Activated CD8-positive, alpha-beta memory T cell treated with anti-CD3 and anti-CD28 coated beads for 36 hours (primary cell): ENCODE data around the gene NIPAL3. TPM values are rescaled to one million over a fixed set of nuclear protein-coding genes. Genes with fewer than 3 reads are reported as not detected.

Experiments
- CTCF ChIA-PET: fragments of 350-600 bp; sonication (Branson Sonifier 250); formaldehyde crosslinking; loops from one replicate; lab custom pipeline; 2021; ENCODE audit warnings: antibody characterized with exemption; lab: Charles Lee
- POLR2A ChIA-PET: fragments of 350-600 bp; sonication (Branson Sonifier 250); formaldehyde crosslinking; loops from one replicate; lab custom pipeline; 2021; ENCODE audit warnings: antibody characterized with exemption; lab: Charles Lee
- total RNA-seq, 2 experiments: library from RNA; stranded (reverse); gene quantifications; one replicate each; pipeline ENCODE4 v1.2.3, GENCODE V29; 2021

Gene NIPAL3
- total RNA-seq, 2 experiments from 2014 or later, result 34.8 to 34.9 TPM

- POLR2A ChIA-PET, result no interaction called here
- CTCF ChIA-PET, result no interaction called here
These were observed 78.2 kb downstream of the NIPAL3 start for GRCh38 chr1:24493785-24494184.

- ChIA-PET CTCF (no interaction called here), POLR2A (no interaction called here)
These were observed 83.0 kb downstream of the NIPAL3 start for GRCh38 chr1:24498589-24498988.

DNA sequence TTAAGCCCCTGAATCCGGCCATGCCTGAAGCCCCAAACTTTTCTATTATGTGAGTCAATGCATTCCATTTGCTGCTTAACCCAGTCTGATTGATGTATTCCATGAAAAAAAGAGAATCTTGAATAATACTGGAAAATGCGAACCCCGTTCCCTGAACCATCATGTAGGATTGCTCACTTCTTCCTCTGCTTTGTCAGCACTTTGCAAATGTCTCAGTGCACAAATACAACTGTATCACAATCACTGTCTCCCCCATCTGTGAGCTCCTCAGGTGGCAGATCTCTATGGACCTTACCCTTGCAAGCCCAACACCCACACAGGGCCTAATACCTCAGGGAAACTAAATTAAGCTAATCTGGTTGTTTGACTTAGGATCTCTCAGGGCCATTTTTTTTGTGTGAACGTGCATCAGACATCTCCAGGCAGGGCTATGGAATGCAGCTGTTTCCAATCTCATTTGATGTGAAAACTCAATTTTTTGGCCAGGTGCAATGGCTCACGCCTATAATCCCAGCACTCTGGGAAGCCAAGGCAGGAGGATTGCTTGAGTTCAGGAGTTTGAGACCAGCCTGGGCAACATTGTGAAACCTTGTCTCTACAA is 84.9 kb downstream of the NIPAL3 start:
- ChIA-PET CTCF (interaction anchor here (1.4 kb wide), 1 partner anchor 19 kb away, joined by 8 read pairs; no protein-coding TSS in a partner anchor), POLR2A (no interaction called here)

- POLR2A ChIA-PET, result interaction anchor here (0.5 to 1.9 kb wide), 14 partner anchors 11 to 1320 kb away, joined by 3 to 12 read pairs (median 4); no protein-coding TSS in a partner anchor
These were observed 85.9 kb downstream of the NIPAL3 start for GRCh38 chr1:24501371-24502064.

DNA sequence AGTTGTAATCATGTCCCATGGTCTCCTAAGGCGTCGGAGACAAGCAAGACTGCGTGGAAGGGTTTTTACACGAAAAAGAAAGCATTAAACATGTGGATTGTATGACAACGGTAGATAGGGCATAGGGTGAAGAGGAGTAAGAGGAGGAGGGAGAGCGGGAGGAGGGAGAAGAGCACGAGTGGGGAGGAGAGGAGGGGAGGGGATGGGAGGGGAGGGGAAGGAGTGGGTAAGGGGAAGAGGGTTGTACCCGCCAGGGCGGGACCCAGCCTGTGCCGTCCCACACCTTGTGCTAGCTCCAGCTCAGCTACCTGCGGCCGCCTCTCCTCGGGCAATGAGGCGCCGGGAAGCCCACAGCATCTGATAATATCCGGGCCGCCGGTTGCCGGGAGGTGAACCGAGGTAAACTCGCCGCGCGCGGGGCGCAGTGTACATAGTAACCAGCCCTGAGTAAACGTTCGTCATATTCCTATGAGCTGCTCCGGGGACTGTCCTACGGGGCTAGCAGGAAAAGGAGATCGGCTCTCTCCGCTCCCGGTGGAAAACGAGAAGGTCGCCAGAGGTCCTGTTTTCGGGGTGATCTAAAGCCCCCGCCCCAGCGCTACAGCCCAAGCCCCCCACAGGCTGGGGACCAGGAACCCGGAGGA is 86.6 kb downstream of the NIPAL3 start:
- ChIA-PET POLR2A (interaction anchor here (0.5 to 1.9 kb wide), 11 partner anchors 12 to 1321 kb away, joined by 3 to 12 read pairs (median 4); no protein-coding TSS in a partner anchor), CTCF (interaction anchor here (0.8 to 2.1 kb wide), 10 partner anchors 10 to 87 kb away, joined by 3 to 9 read pairs (median 5); partner anchors contain the start of gene NIPAL3)

More at GRCh38 chr1:24501371-24502064, 85.9 kb downstream of the NIPAL3 start:
- CTCF ChIA-PET, result interaction anchor here (0.7 to 2.1 kb wide), 11 partner anchors 9 to 750 kb away, joined by 3 to 9 read pairs (median 5); partner anchors contain the start of gene NIPAL3

DNA sequence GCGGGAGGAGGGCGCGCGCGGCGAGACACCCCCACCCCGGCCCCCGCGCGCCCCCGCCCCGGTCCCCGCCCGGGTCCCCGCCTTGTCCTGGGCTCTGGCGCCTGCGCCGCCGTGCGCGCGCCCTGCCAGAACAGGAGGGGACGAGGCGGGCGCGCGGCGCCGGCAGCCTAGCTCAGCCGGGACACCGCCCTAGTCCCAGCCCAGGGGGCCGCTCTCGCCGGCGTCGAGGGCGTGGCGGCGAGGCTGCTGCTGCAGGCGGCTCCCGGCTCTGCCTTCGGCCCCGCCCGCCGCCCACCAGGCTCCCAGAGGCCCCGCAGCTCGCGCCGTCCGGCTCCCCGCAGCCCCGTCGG is 87.1 kb downstream of the NIPAL3 start, which contains the start of gene RCAN3:
Gene RCAN3, plus strand, starts transcription at position 128 of the 350 bp plus-strand sequence. CDS start 11,537 bp downstream, outside the sequence.
- POLR2A ChIA-PET, result interaction anchor here (0.7 to 1.9 kb wide), 6 partner anchors 12 to 139 kb away, joined by 3 to 5 read pairs (median 4); no protein-coding TSS in a partner anchor

DNA sequence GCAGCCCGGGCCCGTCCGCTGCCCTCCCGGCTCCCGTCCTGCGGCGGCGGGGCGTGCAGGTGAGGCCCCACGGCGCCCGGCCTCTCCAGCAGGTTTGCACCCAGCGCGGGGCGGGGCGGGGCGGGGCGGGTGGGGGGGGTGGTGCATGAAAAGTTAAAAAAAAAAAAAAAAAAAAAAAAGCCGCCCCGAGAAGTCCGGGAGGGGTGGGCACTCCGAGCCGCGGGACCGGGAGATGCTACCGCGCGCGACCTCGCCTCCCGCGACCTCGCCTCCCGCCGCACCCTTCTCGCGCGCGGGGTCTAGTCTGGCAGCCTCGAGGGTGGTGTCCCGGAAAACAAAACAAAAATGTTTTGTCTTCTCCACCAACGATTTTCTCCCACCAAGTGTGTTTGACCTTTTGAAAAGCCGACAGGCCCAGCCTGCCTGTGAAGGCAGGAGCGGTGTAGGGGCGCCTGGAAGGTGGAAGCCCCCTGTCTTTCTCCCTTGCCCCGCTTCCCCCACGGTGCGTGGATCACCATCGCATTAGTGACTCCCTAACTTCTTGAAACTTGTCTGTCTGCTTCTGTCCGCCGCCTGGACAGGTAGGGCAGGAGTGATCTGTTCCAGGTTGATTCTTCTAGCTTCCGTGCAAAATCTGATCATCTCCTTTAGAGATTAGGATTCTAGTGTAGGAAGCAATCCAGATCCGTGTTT is 87.6 kb downstream of the NIPAL3 start:
- ChIA-PET POLR2A (interaction anchor here (1.5 to 1.9 kb wide), 4 partner anchors 17 to 139 kb away, joined by 4 to 5 read pairs (median 4); no protein-coding TSS in a partner anchor), CTCF (interaction anchor here (1.4 to 2.1 kb wide), 4 partner anchors 23 to 88 kb away, joined by 3 to 9 read pairs (median 6); partner anchors contain the start of gene NIPAL3)

More for the DNA sequence above, 87.1 kb downstream of the NIPAL3 start, which contains the start of gene RCAN3:
- CTCF ChIA-PET, result interaction anchor here (1.1 to 2.1 kb wide), 4 partner anchors 24 to 88 kb away, joined by 3 to 9 read pairs (median 5); partner anchors contain the start of gene NIPAL3

- POLR2A ChIA-PET, result interaction anchor here (0.7 to 1.5 kb wide), 2 partner anchors 12 to 17 kb away, joined by 3 to 5 read pairs; no protein-coding TSS in a partner anchor
- CTCF ChIA-PET, result interaction anchor here (1.1 to 2.1 kb wide), 3 partner anchors 22 to 305 kb away, joined by 3 to 6 read pairs (median 3); no protein-coding TSS in a partner anchor
These were observed 88.4 kb downstream of the NIPAL3 start for GRCh38 chr1:24503870-24504523.

- CTCF ChIA-PET, result interaction anchor here (0.6 to 2.1 kb wide), 4 partner anchors 22 to 460 kb away, joined by 3 to 6 read pairs (median 4); no protein-coding TSS in a partner anchor
These were observed 89.0 kb downstream of the NIPAL3 start for GRCh38 chr1:24504560-24504959.

DNA sequence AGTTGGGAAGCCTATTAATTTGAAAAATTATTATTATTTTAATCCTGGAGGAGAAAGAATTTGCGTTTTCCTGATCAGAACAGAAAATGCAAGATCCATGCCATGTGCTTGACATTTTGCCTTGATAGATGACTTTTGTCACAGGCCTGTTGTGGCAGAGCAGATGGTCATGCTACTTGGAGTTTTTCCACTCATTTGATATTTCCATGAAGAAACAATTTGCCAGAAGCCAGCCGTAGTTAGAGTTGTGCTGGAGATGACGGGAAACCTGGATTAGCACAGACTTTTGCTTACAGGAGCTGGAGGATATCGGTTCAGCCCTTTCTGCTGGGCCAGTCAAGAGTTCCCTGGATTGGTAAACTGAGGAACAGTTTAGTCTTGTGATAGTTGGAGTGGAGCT is 90.2 kb downstream of the NIPAL3 start:
- ChIA-PET POLR2A (no interaction called here), CTCF (interaction anchor here (0.9 to 2.0 kb wide), 2 partner anchors 9 to 21 kb away, joined by 3 to 8 read pairs; no protein-coding TSS in a partner anchor)

More at GRCh38 chr1:24504560-24504959, 89.0 kb downstream of the NIPAL3 start:
- POLR2A ChIA-PET, result interaction anchor here (0.7 to 1.5 kb wide), 3 partner anchors 18 to 36 kb away, joined by 5 to 11 read pairs (median 6); no protein-coding TSS in a partner anchor

- POLR2A ChIA-PET, result no interaction called here
- CTCF ChIA-PET, result interaction anchor here (0.6 to 2.0 kb wide), 2 partner anchors 20 to 23 kb away, joined by 3 to 8 read pairs; no protein-coding TSS in a partner anchor
These were observed 91.2 kb downstream of the NIPAL3 start for GRCh38 chr1:24506691-24507381.

DNA sequence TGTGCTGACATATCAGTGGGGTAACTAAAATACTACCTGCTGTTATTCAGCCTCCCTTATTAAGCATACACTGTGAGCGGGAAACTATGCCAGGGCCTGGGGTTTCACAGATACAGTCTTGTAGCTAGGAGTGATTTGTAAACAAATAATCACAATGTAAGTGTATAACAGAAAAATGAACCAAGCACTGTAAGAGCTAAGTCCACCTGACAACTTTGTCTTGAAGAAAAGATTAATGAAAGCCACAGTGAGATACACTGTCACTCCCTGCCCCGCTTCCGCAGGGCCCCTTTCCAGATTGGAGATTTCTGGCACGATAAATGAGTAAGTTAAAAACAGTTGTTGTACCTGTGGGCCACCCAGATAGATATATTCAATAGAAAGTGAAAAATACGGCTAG is 91.8 kb downstream of the NIPAL3 start:
- POLR2A ChIA-PET, result no interaction called here

DNA sequence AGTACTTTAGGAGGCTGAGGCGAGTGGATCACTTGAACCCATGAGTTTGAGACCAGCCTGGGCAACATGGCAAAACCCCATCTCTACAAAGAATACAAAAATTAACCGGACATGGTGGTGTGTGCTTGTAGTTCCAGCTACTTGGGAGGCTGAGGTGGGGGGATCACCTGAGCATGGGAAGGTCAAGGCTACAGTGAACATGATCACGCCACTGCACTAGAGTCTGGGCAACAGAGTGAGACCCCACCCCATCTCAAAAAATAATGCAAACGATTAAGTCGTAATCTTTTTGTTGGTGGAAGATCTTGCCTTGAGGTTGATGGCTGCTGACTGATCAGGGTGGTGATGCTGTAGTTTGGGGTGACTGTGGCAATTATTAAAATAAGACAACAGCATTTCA is 93.3 kb downstream of the NIPAL3 start:
- ChIA-PET POLR2A (no interaction called here), CTCF (interaction anchor here (1.0 kb wide), 1 partner anchor 32 kb away, joined by 3 read pairs; no protein-coding TSS in a partner anchor)

More for the DNA sequence above, 91.8 kb downstream of the NIPAL3 start:
- CTCF ChIA-PET, result interaction anchor here (0.6 to 2.0 kb wide), 2 partner anchors 19 to 22 kb away, joined by 3 to 8 read pairs; no protein-coding TSS in a partner anchor

GRCh38 chr1:24513706-24514105 is 98.1 kb downstream of the NIPAL3 start:
- ChIA-PET CTCF (interaction anchor here (1.5 kb wide), 1 partner anchor 74 kb away, joined by 3 read pairs; no protein-coding TSS in a partner anchor), POLR2A (no interaction called here)

DNA sequence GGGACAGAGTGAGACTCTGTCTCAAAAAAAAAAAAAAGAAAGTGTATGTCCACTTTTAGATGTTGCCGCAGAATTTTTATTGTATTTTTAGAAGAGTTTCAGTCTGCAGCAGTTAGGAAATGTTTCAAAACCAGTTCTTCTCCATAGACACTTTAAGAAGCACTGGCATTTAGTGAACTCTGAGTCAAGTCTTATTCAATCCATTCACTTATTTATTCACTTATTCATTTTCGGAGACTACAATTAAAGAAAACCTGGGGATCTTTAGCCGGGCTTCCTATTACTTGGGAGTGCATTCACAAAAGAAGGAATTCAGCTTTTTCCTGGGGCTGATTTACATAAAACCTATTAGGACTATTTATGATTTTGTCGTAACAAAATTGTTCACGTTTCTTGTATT is 99.3 kb downstream of the NIPAL3 start:
- ChIA-PET CTCF (interaction anchor here (1.0 to 1.7 kb wide), 4 partner anchors 9 to 73 kb away, joined by 3 to 6 read pairs (median 3); no protein-coding TSS in a partner anchor), POLR2A (no interaction called here)

- ChIA-PET CTCF (interaction anchor here (1.0 to 1.7 kb wide), 3 partner anchors 9 to 11 kb away, joined by 3 to 6 read pairs (median 3); no protein-coding TSS in a partner anchor), POLR2A (interaction anchor here (0.9 kb wide), 1 partner anchor 12 kb away, joined by 3 read pairs; no protein-coding TSS in a partner anchor)
These were observed 100.1 kb downstream of the NIPAL3 start for GRCh38 chr1:24515671-24516209.
